ENCODE results near the gene MTHFD1L.

GRCh38 chr6:151009576-151009975, 144.1 kb downstream of the MTHFD1L start:
- TF ChIP-seq EP300 (IDR thresholded peaks at IDR 0.05; ENCODE audit: borderline replicate concordance in 1 of 2, low read depth in 2 of 2, low read length in 2 of 2) (no peak), RAD21 (IDR thresholded peaks at IDR 0.05 in 1 of 2, conservative IDR thresholded peaks at IDR 0.05 in 1 of 2; ENCODE audit: low read depth in 2 of 2, low read length in 2 of 2) (peak in 1 of 2 experiments; percentile 11; a peak in 1 of 4 replicates), CTCF (IDR thresholded peaks at IDR 0.05; ENCODE audit: control extremely low read depth in 1 of 3, insufficient read depth in 1 of 3, low read depth in 1 of 3, low read length in 3 of 3) (peak in 2 of 3 experiments; percentile 7 to 13; a peak in 2 of 4 replicates)

Data from H1 (cell line).